Measurements from ENCODE around the gene RASGRP1. TPM values are rescaled to one million over a fixed set of nuclear protein-coding genes. Genes with fewer than 3 reads are reported as not detected.
A peak's percentile ranks its signal among the peaks of the same experiment; 100 is the strongest.

The RASGRP1 gene
- total RNA-seq, 3 donors from 2014 or later (not counting 1 experiment from before 2014, with no cell fraction given): 65.9 to 122 (median 96.5) TPM

GRCh38 chr15:38517312-38517975 is 47.2 kb downstream of the RASGRP1 start:
- Histone ChIP-seq H3K9me3 (ENCODE audit: control insufficient read depth, insufficient read depth, low read length) (no peaks in the 10 kb centered on the region), H3K27ac (ENCODE audit: low read length) (no peak overlapping the region), H3K27me3 (ENCODE audit: control insufficient read depth, insufficient read depth, low read length) (no peaks in the 10 kb centered on the region), H3K36me3 (ENCODE audit: control insufficient read depth, insufficient read depth, low read length) (peaks cover 78% of the 10 kb centered on the region), H3K4me1 (ENCODE audit: control insufficient read depth, insufficient read depth, low read length) (peaks cover 7% of the 10 kb centered on the region), H3K4me3 (ENCODE audit: low read length) (no peak overlapping the region)
- peaks cover 21% of the 10 kb centered on the region for H3K36me3 Mint-ChIP-seq
- TF ChIP-seq, protein P1, sequence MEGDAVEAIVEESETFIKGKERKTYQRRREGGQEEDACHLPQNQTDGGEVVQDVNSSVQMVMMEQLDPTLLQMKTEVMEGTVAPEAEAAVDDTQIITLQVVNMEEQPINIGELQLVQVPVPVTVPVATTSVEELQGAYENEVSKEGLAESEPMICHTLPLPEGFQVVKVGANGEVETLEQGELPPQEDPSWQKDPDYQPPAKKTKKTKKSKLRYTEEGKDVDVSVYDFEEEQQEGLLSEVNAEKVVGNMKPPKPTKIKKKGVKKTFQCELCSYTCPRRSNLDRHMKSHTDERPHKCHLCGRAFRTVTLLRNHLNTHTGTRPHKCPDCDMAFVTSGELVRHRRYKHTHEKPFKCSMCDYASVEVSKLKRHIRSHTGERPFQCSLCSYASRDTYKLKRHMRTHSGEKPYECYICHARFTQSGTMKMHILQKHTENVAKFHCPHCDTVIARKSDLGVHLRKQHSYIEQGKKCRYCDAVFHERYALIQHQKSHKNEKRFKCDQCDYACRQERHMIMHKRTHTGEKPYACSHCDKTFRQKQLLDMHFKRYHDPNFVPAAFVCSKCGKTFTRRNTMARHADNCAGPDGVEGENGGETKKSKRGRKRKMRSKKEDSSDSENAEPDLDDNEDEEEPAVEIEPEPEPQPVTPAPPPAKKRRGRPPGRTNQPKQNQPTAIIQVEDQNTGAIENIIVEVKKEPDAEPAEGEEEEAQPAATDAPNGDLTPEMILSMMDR (IDR thresholded peaks at IDR 0.05): no peak
- peaks cover 46 to 52% of the 10 kb centered on the region in 2 donors for H3K4me1 Mint-ChIP-seq
- intact Hi-C loops (cut with micrococcal nuclease): no loop called here
- no peaks in the 10 kb centered on the region for H3K27me3 Mint-ChIP-seq (ENCODE audit: low read depth in 2 of 2)
- no peak overlapping the region for H3K4me3 Mint-ChIP-seq
- 85% methylated on average over 2 of the region's 2 CpGs for WGBS (ENCODE audit: insufficient coverage)
- DNase-seq (no peak), ATAC-seq (no peak)
- H3K27ac Mint-ChIP-seq: peak overlapping the region; percentile 58 to 70
- no peaks in the 10 kb centered on the region for H3K9me3 Mint-ChIP-seq

DNA sequence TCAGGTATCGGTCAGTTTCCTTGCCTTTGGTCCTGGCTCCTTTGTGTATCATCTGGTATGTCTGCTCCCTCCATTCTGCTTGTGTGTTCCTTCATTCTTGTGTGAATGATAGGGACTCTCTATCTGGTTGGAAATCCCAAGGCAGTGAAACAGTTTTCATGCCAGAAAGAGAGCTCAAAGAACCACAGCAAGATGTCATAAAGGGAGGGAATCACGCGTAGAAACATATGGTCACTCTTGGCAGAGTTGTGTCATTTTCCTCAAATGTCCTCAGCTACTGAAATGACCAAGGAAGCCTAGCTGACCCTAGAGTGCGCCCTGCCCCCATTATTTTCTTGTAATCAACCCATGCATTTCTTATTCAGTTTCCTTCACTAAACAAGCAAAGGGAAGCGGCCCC is 48.0 kb downstream of the RASGRP1 start:
- no peaks in the 10 kb centered on the region for H3K27me3 Mint-ChIP-seq (ENCODE audit: low read depth in 2 of 2)
- no peaks in the 10 kb centered on the region for H3K9me3 ChIP-seq (ENCODE audit: control insufficient read depth, insufficient read depth, low read length)
- peaks cover 38 to 44% of the 10 kb centered on the region in 2 donors for H3K4me1 Mint-ChIP-seq
- H3K4me3 ChIP-seq (ENCODE audit: low read length): no peak overlapping the region
- H3K4me1 ChIP-seq (ENCODE audit: control insufficient read depth, insufficient read depth, low read length): peaks cover 7% of the 10 kb centered on the region
- TF ChIP-seq, protein P1 (IDR thresholded peaks at IDR 0.05): no peak
- peaks cover 21% of the 10 kb centered on the region for H3K36me3 Mint-ChIP-seq
- intact Hi-C loops (cut with micrococcal nuclease): no loop called here
- WGBS (ENCODE audit: insufficient coverage): 100% methylated on average over 5 of the region's 5 CpGs
- ATAC-seq (no peak), DNase-seq (no peak)
- peaks cover 80% of the 10 kb centered on the region for H3K36me3 ChIP-seq (ENCODE audit: control insufficient read depth, insufficient read depth, low read length)
- H3K27ac ChIP-seq (ENCODE audit: low read length): no peak overlapping the region
- H3K4me3 Mint-ChIP-seq: no peak overlapping the region
- H3K27ac Mint-ChIP-seq: peak overlapping the region; percentile 58 to 70
- no peaks in the 10 kb centered on the region for H3K27me3 ChIP-seq (ENCODE audit: control insufficient read depth, insufficient read depth, low read length)
- H3K9me3 Mint-ChIP-seq: no peaks in the 10 kb centered on the region

GRCh38 chr15:38514601-38515000 is 50.0 kb downstream of the RASGRP1 start:
- Histone ChIP-seq H3K27me3 (ENCODE audit: control insufficient read depth, insufficient read depth, low read length) (no peaks in the 10 kb centered on the region), H3K4me1 (ENCODE audit: control insufficient read depth, insufficient read depth, low read length) (peaks cover 7% of the 10 kb centered on the region), H3K9me3 (ENCODE audit: control insufficient read depth, insufficient read depth, low read length) (no peaks in the 10 kb centered on the region), H3K4me3 (ENCODE audit: low read length) (no peak overlapping the region), H3K27ac (ENCODE audit: low read length) (no peak overlapping the region), H3K36me3 (ENCODE audit: control insufficient read depth, insufficient read depth, low read length) (peaks cover 97% of the 10 kb centered on the region)
- Mint-ChIP-seq H3K4me1 (peaks cover 29 to 38% of the 10 kb centered on the region in 2 donors), H3K9me3 (no peaks in the 10 kb centered on the region), H3K27me3 (ENCODE audit: low read depth in 2 of 2) (no peaks in the 10 kb centered on the region), H3K4me3 (no peak overlapping the region), H3K36me3 (peaks cover 28% of the 10 kb centered on the region), H3K27ac (peak overlapping the region; percentile 70 to 80)
- intact Hi-C loops (cut with micrococcal nuclease): no loop called here
- WGBS (ENCODE audit: insufficient coverage): 31% methylated on average over 2 of the region's 2 CpGs
- ATAC-seq (peak in 1 of 3 donors; percentile 54), DNase-seq (no peak)
- TF ChIP-seq, protein P1 (IDR thresholded peaks at IDR 0.05): no peak

DNA sequence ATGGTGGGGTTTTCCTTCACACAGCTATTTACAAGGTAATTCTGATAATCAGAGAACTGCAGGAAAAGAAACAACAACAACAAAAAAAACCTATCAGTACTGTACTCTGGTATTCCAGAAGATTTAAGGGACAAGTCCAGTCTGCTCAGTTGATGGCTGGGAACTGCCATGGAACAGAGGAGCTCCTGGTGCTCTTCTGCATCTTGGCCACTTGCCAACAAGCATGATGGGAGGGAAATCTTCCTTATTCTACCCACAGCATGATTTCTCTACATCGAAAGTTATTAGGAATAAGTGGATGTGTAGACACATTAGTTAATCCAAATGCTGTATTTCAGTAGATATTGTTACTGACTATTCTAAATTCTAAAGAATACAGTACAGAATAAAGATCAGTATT is 51.7 kb downstream of the RASGRP1 start:
- H3K9me3 ChIP-seq (ENCODE audit: control insufficient read depth, insufficient read depth, low read length): no peaks in the 10 kb centered on the region
- H3K27me3 Mint-ChIP-seq (ENCODE audit: low read depth in 2 of 2): no peaks in the 10 kb centered on the region
- TF ChIP-seq, protein P1 (IDR thresholded peaks at IDR 0.05): no peak
- H3K36me3 Mint-ChIP-seq: peaks cover 28% of the 10 kb centered on the region
- H3K9me3 Mint-ChIP-seq: no peaks in the 10 kb centered on the region
- ATAC-seq (no peak), DNase-seq (no peak)
- no peak overlapping the region for H3K27ac ChIP-seq (ENCODE audit: low read length)
- H3K36me3 ChIP-seq (ENCODE audit: control insufficient read depth, insufficient read depth, low read length): peaks cover 94% of the 10 kb centered on the region
- H3K4me1 Mint-ChIP-seq: peaks cover 29 to 31% of the 10 kb centered on the region in 2 donors
- peaks cover 7% of the 10 kb centered on the region for H3K4me1 ChIP-seq (ENCODE audit: control insufficient read depth, insufficient read depth, low read length)
- H3K27ac Mint-ChIP-seq: peak overlapping the region in 1 of 2 donors; percentile 70
- intact Hi-C loops (cut with micrococcal nuclease): no loop called here
- no peak overlapping the region for H3K4me3 ChIP-seq (ENCODE audit: low read length)
- no peak overlapping the region for H3K4me3 Mint-ChIP-seq
- WGBS (ENCODE audit: insufficient coverage): no CpG with 5 or more reads among the region's 1 CpG
- no peaks in the 10 kb centered on the region for H3K27me3 ChIP-seq (ENCODE audit: control insufficient read depth, insufficient read depth, low read length)
